ENCODE results near the gene PBRM1.

PBRM1 gene

DNA sequence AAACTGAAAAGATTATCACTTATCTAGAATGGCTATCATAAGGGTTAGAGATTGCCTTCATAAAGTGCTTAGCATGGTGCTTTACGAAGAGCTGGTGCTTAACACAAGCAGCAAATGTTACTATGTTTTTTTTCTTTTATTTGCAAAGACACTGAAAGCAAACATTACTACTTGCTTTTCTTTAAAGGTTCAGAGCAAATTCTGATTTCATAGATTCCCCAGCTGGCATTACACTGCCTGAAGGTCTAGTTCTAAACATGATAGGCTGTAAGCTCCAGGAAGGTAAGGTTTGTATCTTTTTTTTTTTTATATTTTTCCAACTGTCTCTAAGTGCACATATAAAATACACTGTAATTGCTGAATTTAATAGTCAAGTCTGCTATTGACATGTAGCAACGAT, 77.4 kb downstream of the PBRM1 start:
- DNase-seq (ENCODE audit: extremely low read depth, low read depth), result no peak
- TF ChIP-seq, protein P1, sequence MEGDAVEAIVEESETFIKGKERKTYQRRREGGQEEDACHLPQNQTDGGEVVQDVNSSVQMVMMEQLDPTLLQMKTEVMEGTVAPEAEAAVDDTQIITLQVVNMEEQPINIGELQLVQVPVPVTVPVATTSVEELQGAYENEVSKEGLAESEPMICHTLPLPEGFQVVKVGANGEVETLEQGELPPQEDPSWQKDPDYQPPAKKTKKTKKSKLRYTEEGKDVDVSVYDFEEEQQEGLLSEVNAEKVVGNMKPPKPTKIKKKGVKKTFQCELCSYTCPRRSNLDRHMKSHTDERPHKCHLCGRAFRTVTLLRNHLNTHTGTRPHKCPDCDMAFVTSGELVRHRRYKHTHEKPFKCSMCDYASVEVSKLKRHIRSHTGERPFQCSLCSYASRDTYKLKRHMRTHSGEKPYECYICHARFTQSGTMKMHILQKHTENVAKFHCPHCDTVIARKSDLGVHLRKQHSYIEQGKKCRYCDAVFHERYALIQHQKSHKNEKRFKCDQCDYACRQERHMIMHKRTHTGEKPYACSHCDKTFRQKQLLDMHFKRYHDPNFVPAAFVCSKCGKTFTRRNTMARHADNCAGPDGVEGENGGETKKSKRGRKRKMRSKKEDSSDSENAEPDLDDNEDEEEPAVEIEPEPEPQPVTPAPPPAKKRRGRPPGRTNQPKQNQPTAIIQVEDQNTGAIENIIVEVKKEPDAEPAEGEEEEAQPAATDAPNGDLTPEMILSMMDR (IDR thresholded peaks at IDR 0.05; ENCODE audit: low read depth, low read length), result no peak

GRCh38 chr3:52606373-52607085, 79.2 kb downstream of the PBRM1 start:
- no peak for DNase-seq (ENCODE audit: extremely low read depth, low read depth)
- TF ChIP-seq, protein P1 (IDR thresholded peaks at IDR 0.05; ENCODE audit: low read depth, low read length), result no peak

- TF ChIP-seq, protein P1 (IDR thresholded peaks at IDR 0.05; ENCODE audit: low read depth, low read length), result no peak
- no peak for DNase-seq (ENCODE audit: extremely low read depth, low read depth)
These were observed 85.5 kb downstream of the PBRM1 start for GRCh38 chr3:52600258-52600657.

- no peak for DNase-seq (ENCODE audit: extremely low read depth, low read depth)
- TF ChIP-seq, protein P1 (IDR thresholded peaks at IDR 0.05; ENCODE audit: low read depth, low read length), result no peak
These were observed 89.0 kb downstream of the PBRM1 start for GRCh38 chr3:52596658-52597265.

- no peak for DNase-seq (ENCODE audit: extremely low read depth, low read depth)
- TF ChIP-seq, protein P1 (IDR thresholded peaks at IDR 0.05; ENCODE audit: low read depth, low read length), result no peak
These were observed 92.6 kb downstream of the PBRM1 start for GRCh38 chr3:52593103-52593502.

DNA sequence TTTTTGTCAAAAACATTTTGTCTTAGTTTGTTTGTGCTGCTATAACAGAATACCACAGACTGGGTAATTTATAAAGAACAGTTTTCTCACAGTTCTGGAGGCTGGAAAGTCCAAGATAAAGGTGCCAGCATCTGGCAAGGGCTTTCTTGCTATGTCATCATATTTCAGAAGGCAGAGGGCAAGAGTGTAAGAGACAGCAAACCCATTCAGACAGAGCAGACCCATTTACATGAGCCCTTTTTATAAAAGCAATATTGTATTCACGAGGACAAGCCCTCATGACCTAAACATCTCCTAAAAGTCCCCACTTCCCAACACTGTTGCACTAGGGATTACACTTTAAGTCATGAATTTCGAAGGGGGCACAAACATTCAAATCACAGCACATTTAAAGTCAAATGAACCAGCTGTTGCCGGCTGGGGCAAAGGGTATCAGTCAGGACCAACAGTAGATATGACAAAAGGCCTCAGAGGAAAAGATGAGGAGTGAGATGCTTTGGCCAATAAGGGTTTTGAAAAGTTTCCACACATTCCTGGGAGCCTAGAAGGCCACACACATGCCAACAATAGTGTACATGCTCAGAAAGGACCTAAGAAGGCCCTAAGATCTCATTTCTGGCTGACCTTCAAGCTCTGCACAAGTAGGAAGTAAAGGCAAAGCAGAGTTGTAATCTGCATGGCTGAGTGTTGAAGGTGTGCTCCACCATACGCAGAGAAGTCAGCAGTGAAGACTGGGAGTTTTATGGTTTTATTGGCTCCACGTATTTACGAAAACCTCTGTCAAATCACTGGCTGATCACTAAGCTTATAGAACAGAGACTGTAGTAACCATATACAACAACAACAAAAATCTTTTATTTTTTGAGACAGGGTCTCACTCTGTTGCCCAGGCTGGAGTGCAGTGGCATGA, 111.4 kb downstream of the PBRM1 start:
- TF ChIP-seq, protein P1 (IDR thresholded peaks at IDR 0.05; ENCODE audit: low read depth, low read length), result no peak
- DNase-seq (ENCODE audit: extremely low read depth, low read depth), result no peak

Measured in AG09319 (cell line).